GM13976 (cell line): Measurements from ENCODE around the gene COA8.
"Not testable (repeated sequence)": the region's sequence is repeated elsewhere in the genome, so short reads cannot be mapped to it uniquely, and the experiment has no call there.

Source experiments
- DNase-seq: peaks from one replicate; pipeline ENCODE4 v3.0.0; 2012; ENCODE audit warnings: low spot score
- CTCF ChIP-seq: IDR thresholded peaks from 2 replicates; pipeline ENCODE4 v1.5.1; 2012; ENCODE audit warnings: borderline replicate concordance, mild to moderate bottlenecking; ENCODE audit not compliant: insufficient read depth; ENCODE audit errors: extremely low read depth, missing control alignments, control extremely low read depth
- in situ Hi-C: fragments of 300-500 bp; cut with MboI; formaldehyde crosslinking; loops from one replicate; pipeline ENCODE4 v1.12.0; 2022; ENCODE audit warnings: low sequenced_read_pairs, mixed read lengths, inconsistent platforms; ENCODE audit not compliant: unreplicated experiment

Gene COA8

GRCh38 chr14:103521951-103522563 is 40.7 kb upstream of the COA8 start:
- in situ Hi-C loops: no loop called here
- no peak for TF ChIP-seq CTCF
- DNase-seq: no peak

- in situ Hi-C loops: no loop called here
- no peak for TF ChIP-seq CTCF
- DNase-seq: peak; percentile 74
Measured at GRCh38 chr14:103522649-103523574, 39.8 kb upstream of the COA8 start, which contains the start of gene CKB. Gene CKB, minus strand, starts transcription at chr14:103522830. Its CDS starts 337 bp downstream, at chr14:103522493.

GRCh38 chr14:103523575-103523954 is 39.2 kb upstream of the COA8 start:
- no peak for TF ChIP-seq CTCF
- DNase-seq: no peak
- in situ Hi-C loops: no loop called here

GRCh38 chr14:103524002-103524935 is 38.5 kb upstream of the COA8 start:
- in situ Hi-C loops: no loop called here
- DNase-seq: no peak
- TF ChIP-seq CTCF: no peak

- DNase-seq, in situ Hi-C loops: not testable (repeated sequence)
Measured at GRCh38 chr14:103525430-103526246, 37.1 kb upstream of the COA8 start.

GRCh38 chr14:103526247-103526913 is 36.4 kb upstream of the COA8 start:
- DNase-seq: no peak
- TF ChIP-seq CTCF: no peak
- in situ Hi-C loops: no loop called here
